Measurements from ENCODE around the gene ELAVL2. TPM values are rescaled to one million over a fixed set of nuclear protein-coding genes. Genes with fewer than 3 reads are reported as not detected.
"Not testable (repeated sequence)": the region's sequence is repeated elsewhere in the genome, so short reads cannot be mapped to it uniquely, and the experiment has no call there.

The ELAVL2 gene
- total RNA-seq, 2 experiments from 2014 or later, result not detected

DNA sequence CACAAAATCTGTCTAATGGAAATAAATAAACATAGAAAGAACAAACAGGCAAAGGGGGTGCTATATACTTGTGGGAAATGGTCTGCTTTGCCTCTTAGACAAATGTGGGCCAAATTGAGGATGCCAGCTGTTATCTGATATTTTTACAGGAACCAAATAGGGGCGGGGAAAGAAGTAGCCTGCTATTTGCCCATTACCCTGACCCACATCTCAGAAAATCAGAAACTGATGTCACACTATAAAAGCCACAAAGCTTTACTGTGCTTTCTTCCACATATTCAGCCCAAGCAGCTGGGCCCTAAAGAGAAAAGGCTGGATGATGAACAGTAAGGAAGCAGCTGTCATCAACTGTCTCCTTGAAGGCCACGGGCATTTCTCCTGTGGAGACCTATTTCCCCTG is 97.3 kb downstream of the ELAVL2 start:
- ATAC-seq (ENCODE audit: poor library complexity), result no peak
- H3K36me3 Mint-ChIP-seq (ENCODE audit: low read depth), result no peaks in the 10 kb centered on the region
- no peak overlapping the region for H3K4me3 Mint-ChIP-seq
- TF ChIP-seq CTCF (IDR thresholded peaks at IDR 0.05), result no peak
- no peaks in the 10 kb centered on the region for H3K27me3 Mint-ChIP-seq
- Histone ChIP-seq H3K36me3 (ENCODE audit: insufficient read depth, low read length) (no peaks in the 10 kb centered on the region), H3K9me3 (ENCODE audit: control insufficient read depth in 1 of 2, insufficient read depth in 1 of 2, low read length in 2 of 2) (peaks cover 0 to 6% of the 10 kb centered on the region in 2 experiments), H3K4me3 (ENCODE audit: low read length) (no peak overlapping the region), H3K27me3 (ENCODE audit: control insufficient read depth in 1 of 2, insufficient read depth in 2 of 2, low read length in 2 of 2) (no peaks in the 10 kb centered on the region), H3K4me1 (ENCODE audit: insufficient read depth, low read length) (no peaks in the 10 kb centered on the region), H3K27ac (ENCODE audit: low read depth in 1 of 2, low read length in 2 of 2) (no peak overlapping the region)
- no peak for DNase-seq
- ChIA-PET POLR2A (no interaction called here), CTCF (no interaction called here)
- intact Hi-C loops (cut with DNase I, micrococcal nuclease), result no loop called here
- H3K27ac Mint-ChIP-seq, result no peak overlapping the region
- H3K9me3 Mint-ChIP-seq, result peaks cover 12% of the 10 kb centered on the region
- no peaks in the 10 kb centered on the region for H3K4me1 Mint-ChIP-seq (ENCODE audit: low read depth)

GRCh38 chr9:23725279-23725946 is 100.6 kb downstream of the ELAVL2 start:
- peaks cover 8% of the 10 kb centered on the region for H3K9me3 Mint-ChIP-seq
- Histone ChIP-seq H3K4me3 (ENCODE audit: low read length) (no peak overlapping the region), H3K36me3 (ENCODE audit: insufficient read depth, low read length) (no peaks in the 10 kb centered on the region), H3K4me1 (ENCODE audit: insufficient read depth, low read length) (no peaks in the 10 kb centered on the region), H3K27ac (ENCODE audit: low read depth in 1 of 2, low read length in 2 of 2) (no peak overlapping the region), H3K27me3 (ENCODE audit: control insufficient read depth in 1 of 2, insufficient read depth in 2 of 2, low read length in 2 of 2) (no peaks in the 10 kb centered on the region), H3K9me3 (ENCODE audit: control insufficient read depth in 1 of 2, insufficient read depth in 1 of 2, low read length in 2 of 2) (no peaks in the 10 kb centered on the region)
- no peak for ATAC-seq (ENCODE audit: poor library complexity)
- no peak for TF ChIP-seq CTCF (IDR thresholded peaks at IDR 0.05)
- POLR2A ChIA-PET, result no interaction called here
- no peaks in the 10 kb centered on the region for H3K4me1 Mint-ChIP-seq (ENCODE audit: low read depth)
- H3K36me3 Mint-ChIP-seq (ENCODE audit: low read depth), result no peaks in the 10 kb centered on the region
- CTCF ChIA-PET, result no interaction called here
- DNase-seq, result no peak
- H3K4me3 Mint-ChIP-seq, result no peak overlapping the region
- intact Hi-C loops (cut with DNase I, micrococcal nuclease), result no loop called here
- no peaks in the 10 kb centered on the region for H3K27me3 Mint-ChIP-seq
- H3K27ac Mint-ChIP-seq, result no peak overlapping the region

DNA sequence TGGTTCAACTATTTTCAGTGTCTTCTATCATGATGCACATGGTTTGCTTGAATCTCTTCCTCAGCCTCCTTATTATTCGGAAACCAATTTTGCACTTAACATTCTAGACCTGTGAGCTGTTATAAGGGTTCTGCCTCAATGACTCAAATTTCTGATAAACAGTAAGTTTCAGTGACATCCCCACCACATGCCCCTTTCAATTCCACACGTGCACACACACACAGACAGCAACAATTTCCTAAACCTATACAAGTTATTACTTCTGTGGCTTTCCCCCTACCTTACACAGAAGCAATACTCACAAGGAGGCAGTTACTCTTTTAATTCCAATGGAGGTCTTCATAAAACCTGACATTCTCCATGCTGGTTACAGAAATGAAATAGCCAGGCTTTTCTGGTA is 102.4 kb downstream of the ELAVL2 start:
- Mint-ChIP-seq H3K36me3 (ENCODE audit: low read depth) (no peaks in the 10 kb centered on the region), H3K27ac (no peak overlapping the region), H3K9me3 (peaks cover 8% of the 10 kb centered on the region), H3K4me1 (ENCODE audit: low read depth) (no peaks in the 10 kb centered on the region), H3K4me3 (no peak overlapping the region), H3K27me3 (no peaks in the 10 kb centered on the region)
- no peaks in the 10 kb centered on the region for H3K36me3 ChIP-seq (ENCODE audit: insufficient read depth, low read length)
- ATAC-seq (ENCODE audit: poor library complexity), result no peak
- H3K4me3 ChIP-seq (ENCODE audit: low read length), result no peak overlapping the region
- ChIA-PET POLR2A (no interaction called here), CTCF (no interaction called here)
- no peak for DNase-seq
- H3K27ac ChIP-seq (ENCODE audit: low read depth in 1 of 2, low read length in 2 of 2), result no peak overlapping the region
- peaks cover 0 to 6% of the 10 kb centered on the region in 2 experiments for H3K9me3 ChIP-seq (ENCODE audit: control insufficient read depth in 1 of 2, insufficient read depth in 1 of 2, low read length in 2 of 2)
- H3K4me1 ChIP-seq (ENCODE audit: insufficient read depth, low read length), result no peaks in the 10 kb centered on the region
- no peaks in the 10 kb centered on the region for H3K27me3 ChIP-seq (ENCODE audit: control insufficient read depth in 1 of 2, insufficient read depth in 2 of 2, low read length in 2 of 2)
- no peak for TF ChIP-seq CTCF (IDR thresholded peaks at IDR 0.05)
- intact Hi-C loops (cut with DNase I, micrococcal nuclease), result no loop called here

DNA sequence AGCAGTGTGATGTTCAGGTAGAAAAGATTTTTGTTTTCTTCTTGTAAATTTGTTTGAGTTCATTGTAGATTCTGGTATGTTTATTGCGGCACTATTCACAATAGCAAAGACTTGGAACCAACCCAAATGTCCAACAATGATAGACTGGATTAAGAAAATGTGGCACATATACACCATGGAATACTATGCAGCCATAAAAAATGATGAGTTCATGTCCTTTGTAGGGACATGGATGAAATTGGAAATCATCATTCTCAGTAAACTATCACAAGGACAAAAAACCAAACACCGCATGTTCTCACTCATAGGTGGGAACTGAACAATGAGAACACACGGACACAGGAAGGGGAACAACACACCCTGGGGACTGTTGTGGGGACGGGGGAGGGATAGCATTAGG is 103.0 kb downstream of the ELAVL2 start:
- H3K27ac ChIP-seq (ENCODE audit: low read depth in 1 of 2, low read length in 2 of 2); H3K27ac Mint-ChIP-seq; H3K27me3 ChIP-seq (ENCODE audit: control insufficient read depth in 1 of 2, insufficient read depth in 2 of 2, low read length in 2 of 2); CTCF ChIA-PET; DNase-seq; H3K4me3 ChIP-seq (ENCODE audit: low read length); ATAC-seq (ENCODE audit: poor library complexity); H3K9me3 ChIP-seq (ENCODE audit: control insufficient read depth in 1 of 2, insufficient read depth in 1 of 2, low read length in 2 of 2); POLR2A ChIA-PET; H3K36me3 ChIP-seq (ENCODE audit: insufficient read depth, low read length); H3K27me3 Mint-ChIP-seq; H3K4me3 Mint-ChIP-seq; H3K36me3 Mint-ChIP-seq (ENCODE audit: low read depth); H3K9me3 Mint-ChIP-seq; H3K4me1 Mint-ChIP-seq (ENCODE audit: low read depth); intact Hi-C loops (cut with DNase I, micrococcal nuclease); H3K4me1 ChIP-seq (ENCODE audit: insufficient read depth, low read length): not testable (repeated sequence)

All from CD4-positive, alpha-beta T cell (primary cell).